HepG2 (cell line): ENCODE results near the gene ZFP36L2. TPM values are rescaled to one million over a fixed set of nuclear protein-coding genes. Genes with fewer than 3 reads are reported as not detected.
A peak's percentile ranks its signal among the peaks of the same experiment; 100 is the strongest.

Source experiments
- ADNP ChIP-seq: sonication (generic); formaldehyde crosslinking; IDR thresholded peaks from 2 replicates; pipeline ENCODE4 v1.4.0; 2020; ENCODE audit warnings: missing genetic modification reagents
- AHR ChIP-seq: IDR thresholded peaks from 2 replicates; pipeline ENCODE4 v1.6.1; 2018; ENCODE audit warnings: missing genetic modification reagents, missing compliant biosample characterization
- CEBPG ChIP-seq: IDR thresholded peaks from 2 replicates; pipeline ENCODE4 v1.6.1; 2016
- CHD4 ChIP-seq: fragments of 200-600 bp; sonication (generic); IDR thresholded peaks from 2 replicates; pipeline ENCODE4 v1.7.0; 2017; ENCODE audit warnings: mild to moderate bottlenecking, low read length, borderline replicate concordance
- CREB1 ChIP-seq, 2 experiments: fragments of 450-650 bp in 1 of 2; IDR thresholded peaks; 2 replicates each; pipeline ENCODE4 v1.6.1; 2016 to 2017; ENCODE audit warnings: control low read depth in 1 of 2, mild to moderate bottlenecking in 1 of 2, missing compliant biosample characterization in 1 of 2, missing genetic modification characterization in 1 of 2
- ELF3 ChIP-seq: IDR thresholded peaks from 2 replicates; pipeline ENCODE4 v1.6.1; 2016; ENCODE audit warnings: missing genetic modification reagents, missing compliant biosample characterization
- HMGXB4 ChIP-seq, 2 experiments: sonication (generic) in 1 of 2; formaldehyde crosslinking in 1 of 2; IDR thresholded peaks; 2 replicates each; pipeline versions ENCODE4 v1.4.0 to v1.6.1; 2018 to 2020; ENCODE audit warnings: missing genetic modification reagents in 2 of 2, borderline replicate concordance in 1 of 2, low read depth in 1 of 2, mild to moderate bottlenecking in 1 of 2, missing biosample characterization in 1 of 2
- HOXA7 ChIP-seq: sonication (generic); formaldehyde crosslinking; IDR thresholded peaks from 2 replicates; pipeline ENCODE4 v1.8.1; 2022; ENCODE audit warnings: mild to moderate bottlenecking, missing genetic modification reagents, moderate library complexity
- MEF2D ChIP-seq: sonication (generic); formaldehyde crosslinking; IDR thresholded peaks from 2 replicates; pipeline ENCODE4 v1.5.1; 2020; ENCODE audit warnings: mild to moderate bottlenecking, missing genetic modification reagents
- NFYB ChIP-seq: sonication (generic); formaldehyde crosslinking; IDR thresholded peaks from 2 replicates; pipeline ENCODE4 v1.4.0; 2020; ENCODE audit warnings: missing genetic modification reagents
- NR2F2 ChIP-seq: IDR thresholded peaks from 2 replicates; pipeline ENCODE4 v1.6.1; 2012; ENCODE audit warnings: low read depth, inconsistent platforms, borderline replicate concordance
- PHF21A ChIP-seq: sonication (generic); formaldehyde crosslinking; IDR thresholded peaks from 2 replicates; pipeline ENCODE4 v1.5.0; 2020; ENCODE audit warnings: mild to moderate bottlenecking, missing genetic modification reagents
- PRDM15 ChIP-seq: sonication (generic); formaldehyde crosslinking; IDR thresholded peaks from 2 replicates; pipeline ENCODE4 v1.4.0; 2020; ENCODE audit warnings: missing genetic modification reagents
- RXRA ChIP-seq: sonication (generic); formaldehyde crosslinking; IDR thresholded peaks from 2 replicates; pipeline ENCODE4 v1.5.1; 2020; ENCODE audit warnings: missing genetic modification reagents
- SALL2 ChIP-seq: sonication (generic); formaldehyde crosslinking; IDR thresholded peaks from 2 replicates; pipeline ENCODE4 v1.8.1; 2023; ENCODE audit warnings: mild to moderate bottlenecking, missing genetic modification reagents, inconsistent platforms
- SOX5 ChIP-seq: IDR thresholded peaks from 2 replicates; pipeline ENCODE4 v1.6.1; 2016; ENCODE audit warnings: borderline replicate concordance
- TEAD3 ChIP-seq: optimal IDR thresholded peaks from 2 replicates; pipeline ENCODE3; 2016; ENCODE audit warnings: borderline replicate concordance
- ZBTB33 ChIP-seq: sonication (generic); formaldehyde crosslinking; IDR thresholded peaks from 2 replicates; pipeline ENCODE4 v1.4.0; 2020; ENCODE audit warnings: missing genetic modification reagents
- ZNF136 ChIP-seq: sonication (generic); formaldehyde crosslinking; IDR thresholded peaks from 2 replicates; pipeline ENCODE4 v1.8.1; 2022; ENCODE audit warnings: low read depth, mild to moderate bottlenecking, moderate library complexity, missing genetic modification reagents
- ZNF33B ChIP-seq: sonication (generic); formaldehyde crosslinking; IDR thresholded peaks from 2 replicates; pipeline ENCODE4 v1.5.1; 2020; ENCODE audit warnings: mild to moderate bottlenecking, missing genetic modification reagents
- ZNF572 ChIP-seq: sonication (generic); formaldehyde crosslinking; IDR thresholded peaks from 2 replicates; pipeline ENCODE4 v1.5.1; 2020; ENCODE audit warnings: mild to moderate bottlenecking, missing genetic modification reagents
- ZNF891 ChIP-seq: sonication (generic); formaldehyde crosslinking; IDR thresholded peaks from 2 replicates; pipeline ENCODE4 v1.5.0; 2020; ENCODE audit warnings: mild to moderate bottlenecking, missing genetic modification reagents
- polyA plus RNA-seq, 8 experiments: library from polyadenylated mRNA; depleted of rRNA in 3 of 8; stranded (reverse) in 7 of 8; unstranded in 1 of 8; fragments of >200 nt; fragmentation: Illumina TruSeq in 4 of 8; extraction: Trizol in 4 of 8; gene quantifications; 2 replicates each; pipeline versions ENCODE4 v1.2.1 to v1.2.3, GENCODE V29; 2011 to 2016; ENCODE audit warnings: low read depth in 4 of 8, missing spikeins in 1 of 8, mixed read lengths in 1 of 8; ENCODE audit not compliant: insufficient read depth in 1 of 8
- total RNA-seq, 5 experiments: library from RNA; depleted of rRNA; stranded (reverse); fragments of >200 nt; fragmentation: Illumina TruSeq; extraction: Trizol; gene quantifications; 2 replicates each; pipeline ENCODE4 v1.2.3, GENCODE V29; 2016; ENCODE audit warnings: low read depth in 1 of 5

ZFP36L2 gene
- total and polyA plus RNA-seq, 2 of the 13 experiments (the other 11 are each of a cell fraction or from before 2014, with no cell fraction given), result 11.2 to 21.8 TPM

DNA sequence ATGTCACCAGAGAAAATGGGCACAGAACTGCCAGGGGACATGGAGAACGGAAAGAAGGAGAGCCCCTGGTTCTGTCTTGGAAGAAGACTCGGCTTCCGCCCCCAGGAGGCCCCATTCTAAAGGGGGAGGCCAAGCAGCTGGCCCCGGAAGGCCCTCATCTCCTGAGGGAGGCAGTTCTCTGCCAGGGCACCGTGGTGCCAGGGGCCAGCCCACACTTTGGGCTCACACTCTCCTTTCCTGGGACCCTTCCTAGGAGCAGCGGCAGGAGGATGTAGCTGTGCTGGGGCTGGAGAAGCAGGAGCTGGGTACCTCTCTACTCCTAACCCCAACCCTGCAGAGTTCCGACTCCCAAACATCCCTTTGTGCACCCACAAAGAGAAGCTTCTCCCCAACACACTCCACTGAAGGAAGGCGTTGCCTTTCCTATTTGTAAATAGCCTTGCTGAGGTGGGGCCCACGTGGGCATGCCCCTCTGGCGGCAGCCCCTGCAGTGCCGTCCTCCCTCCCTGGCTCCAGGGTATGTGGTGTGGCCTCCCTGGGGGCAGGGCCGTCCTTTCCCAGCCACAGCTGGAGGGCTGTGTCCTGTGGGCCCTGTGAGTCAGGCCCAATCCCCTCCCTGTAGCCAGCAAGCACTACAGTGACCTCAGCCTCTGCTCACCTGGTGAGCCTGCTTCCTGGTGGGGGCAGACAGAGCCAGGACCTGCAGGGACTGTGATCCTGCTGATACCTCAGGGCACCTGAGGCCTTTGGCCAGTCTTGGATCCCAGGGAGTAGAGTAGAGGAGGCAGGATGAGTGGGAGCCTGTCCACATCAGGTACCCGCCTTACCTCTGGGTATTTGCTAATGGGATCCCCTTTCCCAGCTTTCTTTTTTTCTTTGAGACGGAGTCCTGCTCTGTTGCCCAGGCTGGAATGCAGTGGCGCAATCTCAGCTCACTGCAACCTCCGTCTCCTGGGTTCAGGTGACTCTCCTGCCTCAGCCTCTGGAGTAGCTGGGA, 26.6 kb downstream of the ZFP36L2 start (continued):
- TF ChIP-seq CHD4, result no peak
- TF ChIP-seq MEF2D, result no peak; the same call in 1 of the 2 replicates
- TF ChIP-seq NFYB (CRISPR knock-in tag), result no peak
- TF ChIP-seq SALL2, result no peak
- TF ChIP-seq ZNF136 (CRISPR knock-in tag), result peak; percentile 68; the same call in 1 of the 2 replicates
- TF ChIP-seq ZBTB33 (CRISPR knock-in tag), result peak; percentile 37; the same call in 1 of the 2 replicates
- TF ChIP-seq PRDM15, result no peak
- TF ChIP-seq AHR (CRISPR knock-in tag), result 0 out of 2 replicates have a peak, but pooled peaks have one; percentile 76
- no peak for TF ChIP-seq CREB1 (IDR thresholded peaks at IDR 0.05)
- TF ChIP-seq CREB1 (CRISPR knock-in tag; IDR thresholded peaks at IDR 0.05), result peak; percentile 25; the same call in 1 of the 2 replicates
- TF ChIP-seq CEBPG, result peak; percentile 82
- TF ChIP-seq ZNF891 (CRISPR knock-in tag), result peak; percentile 36; the same call in 1 of the 2 replicates
- TF ChIP-seq TEAD3 (CRISPR knock-in tag), result peak; percentile 88
- no peak; the same call in 1 of the 2 replicates for TF ChIP-seq ZNF33B (CRISPR knock-in tag)
- TF ChIP-seq ELF3 (CRISPR knock-in tag), result peak; percentile 99
- 0 out of 2 replicates have a peak, but pooled peaks have one; percentile 44 for TF ChIP-seq ADNP (CRISPR knock-in tag)
- no peak for TF ChIP-seq NR2F2
- peak; percentile 87 for TF ChIP-seq PHF21A (CRISPR knock-in tag)
- TF ChIP-seq HMGXB4 (CRISPR knock-in tag; IDR thresholded peaks at IDR 0.05; ENCODE audit: borderline replicate concordance in 1 of 2, low read depth in 1 of 2), result peak in 1 of 2 experiments; percentile 70; a peak in 3 of 4 replicates
- peak; percentile 85; the same call in 1 of the 2 replicates for TF ChIP-seq ZNF572 (CRISPR knock-in tag)
- TF ChIP-seq RXRA (CRISPR knock-in tag), result peak; percentile 86
- TF ChIP-seq HOXA7 (CRISPR knock-in tag), result no peak
- TF ChIP-seq SOX5 (CRISPR knock-in tag), result peak; percentile 67
